K562 (cell line): Measurements from ENCODE around the gene AKT1S1. TPM values are rescaled to one million over a fixed set of nuclear protein-coding genes. Genes with fewer than 3 reads are reported as not detected.
A peak's percentile ranks its signal among the peaks of the same experiment; 100 is the strongest.

Experiments
- ATF7 ChIP-seq: fragments of 450-650 bp; IDR thresholded peaks from 2 replicates; pipeline ENCODE4 v1.7.1; 2014; ENCODE audit warnings: mild to moderate bottlenecking, moderate library complexity
- CBFA2T3 ChIP-seq: fragments of 450-650 bp; IDR thresholded peaks from 2 replicates; pipeline ENCODE4 v1.6.1; 2017
- CHD1 ChIP-seq: fragments of 200-600 bp; sonication (generic); IDR thresholded peaks from one replicate; pipeline ENCODE4 v1.6.1; 2012; ENCODE audit warnings: mild to moderate bottlenecking, moderate library complexity, low read length, inconsistent platforms
- ETS1 ChIP-seq: conservative IDR thresholded peaks from 2 replicates; pipeline ENCODE4 v1.6.1; 2011; ENCODE audit warnings: low read depth, mild to moderate bottlenecking, low read length; ENCODE audit not compliant: control insufficient read depth
- KAT8 ChIP-seq: fragments of 450-650 bp; IDR thresholded peaks from 2 replicates; pipeline ENCODE4 v1.6.1; 2016; ENCODE audit warnings: low read depth, mild to moderate bottlenecking
- KDM2B ChIP-seq: fragments of 250-450 bp; sonication (Bioruptor Pico); IDR thresholded peaks from 2 replicates; pipeline ENCODE4 v1.8.0; 2021; ENCODE audit warnings: mild to moderate bottlenecking, moderate library complexity
- KLF6 ChIP-seq: fragments of 250-450 bp; sonication (Bioruptor Pico); IDR thresholded peaks from 2 replicates; pipeline ENCODE4 v1.4.0; 2020; ENCODE audit warnings: mild to moderate bottlenecking, moderate library complexity, borderline replicate concordance
- MBD1 ChIP-seq: fragments of 250-450 bp; sonication (Bioruptor Pico); IDR thresholded peaks from 2 replicates; pipeline ENCODE4 v1.8.0; 2022; ENCODE audit warnings: inconsistent platforms
- MIER1 ChIP-seq: fragments of 450-650 bp; IDR thresholded peaks from 2 replicates; pipeline ENCODE4 v1.6.1; 2016; ENCODE audit warnings: antibody characterized with exemption, mild to moderate bottlenecking, low read depth
- PHB2 ChIP-seq: fragments of 450-650 bp; IDR thresholded peaks from 2 replicates; pipeline ENCODE4 v1.6.1; 2017; ENCODE audit warnings: low read depth
- PTTG1 ChIP-seq: fragments of 450-650 bp; IDR thresholded peaks from 2 replicates; pipeline ENCODE4 v1.6.1; 2016; ENCODE audit warnings: low read depth, mild to moderate bottlenecking, missing genetic modification characterization, missing compliant biosample characterization
- SETDB1 ChIP-seq: IDR thresholded peaks from one replicate; pipeline ENCODE4 v1.6.1; 2012; ENCODE audit warnings: low read length, control low read depth, inconsistent platforms
- SFPQ ChIP-seq: fragments of 200-400 bp; formaldehyde crosslinking; IDR thresholded peaks from 2 replicates; pipeline ENCODE4 v1.6.1; 2017; ENCODE audit warnings: mild to moderate bottlenecking, low read depth, low read length, moderate library complexity
- ZBTB12 ChIP-seq: fragments of 250-450 bp; sonication (Bioruptor Pico); IDR thresholded peaks from 2 replicates; pipeline ENCODE4 v1.4.0; 2020
- ZNF324 ChIP-seq: fragments of 250-450 bp; sonication (Bioruptor Pico); IDR thresholded peaks from 2 replicates; pipeline ENCODE4 v1.4.0; 2020; ENCODE audit warnings: mild to moderate bottlenecking
- ZNF431 ChIP-seq: sonication (generic); formaldehyde crosslinking; IDR thresholded peaks from 2 replicates; pipeline ENCODE4 v1.8.0; 2022; ENCODE audit warnings: mild to moderate bottlenecking, missing genetic modification reagents
- ZNF444 ChIP-seq: fragments of 250-450 bp; sonication (Bioruptor Pico); IDR thresholded peaks from 2 replicates; pipeline ENCODE4 v1.4.0; 2020; ENCODE audit warnings: mild to moderate bottlenecking, moderate library complexity
- ZNF449 ChIP-seq: fragments of 250-450 bp; sonication (Bioruptor Pico); IDR thresholded peaks from 2 replicates; pipeline ENCODE4 v1.8.0; 2022; ENCODE audit warnings: moderate library complexity, mild to moderate bottlenecking, inconsistent platforms
- ZNF57 ChIP-seq: fragments of 450-650 bp; formaldehyde crosslinking; IDR thresholded peaks from 2 replicates; pipeline ENCODE4 v1.4.0; 2020; ENCODE audit warnings: mild to moderate bottlenecking, moderate library complexity
- polyA plus RNA-seq, 8 experiments: library from polyadenylated mRNA; depleted of rRNA in 4 of 8; stranded (reverse) in 5 of 8; unstranded in 3 of 8; fragments of >200 nt; fragmentation: Nextera tagmentation in 2 of 8; fragmentation: Illumina TruSeq in 1 of 8; extraction: Ambion mirVana in 2 of 8; extraction: Trizol in 1 of 8; gene quantifications; 2 replicates each; pipeline versions ENCODE4 v1.2.1 to v1.2.3, GENCODE V29; 2011 to 2014; ENCODE audit warnings: inconsistent platforms in 1 of 8, missing spikeins in 1 of 8
- total RNA-seq, 7 experiments: library from RNA; depleted of rRNA in 6 of 7; stranded (reverse); fragments of >200 nt in 6 of 7; fragmentation: Illumina TruSeq in 2 of 7; extraction: Trizol in 2 of 7; gene quantifications; 2 replicates each; pipeline versions ENCODE4 v1.2.1 to v1.2.3, GENCODE V29; 2011 to 2021; ENCODE audit warnings: low replicate concordance in 1 of 7

AKT1S1 gene
- total and polyA plus RNA-seq, 9 of the 15 experiments (the other 6 are each of a cell fraction or from before 2014, with no cell fraction given) = 1.2 to 50.3 (median 17.1) TPM

- no peak for TF ChIP-seq SFPQ
- no peak for TF ChIP-seq KLF6
- peak; percentile 88 for TF ChIP-seq ATF7
- TF ChIP-seq MBD1 (CRISPR knock-in tag) = no peak
- TF ChIP-seq ZNF431 (CRISPR knock-in tag) = no peak
- no peak for TF ChIP-seq CHD1
- TF ChIP-seq CBFA2T3 = no peak
- TF ChIP-seq PHB2 = no peak
- peak; percentile 73; the same call in 1 of the 2 replicates for TF ChIP-seq ETS1
- TF ChIP-seq ZBTB12 (CRISPR knock-in tag) = peak; percentile 80
- no peak for TF ChIP-seq KAT8
- no peak for TF ChIP-seq ZNF324 (CRISPR knock-in tag)
- no peak for TF ChIP-seq PTTG1 (tag)
- no peak for TF ChIP-seq ZNF57
- TF ChIP-seq ZNF449 (CRISPR knock-in tag) = no peak
- no peak for TF ChIP-seq SETDB1
- TF ChIP-seq ZNF444 (CRISPR knock-in tag) = no peak
- TF ChIP-seq MIER1 = no peak
- 0 out of 2 replicates have a peak, but pooled peaks have one; percentile 42 for TF ChIP-seq KDM2B (CRISPR knock-in tag)
These were observed 10.0 kb downstream of the AKT1S1 start, which contains the start of gene PNKP (continued) for GRCh38 chr19:49866933-49867782.
